Measurements from ENCODE around the gene CCDC27. TPM values are rescaled to one million over a fixed set of nuclear protein-coding genes. Genes with fewer than 3 reads are reported as not detected.
"Not testable (repeated sequence)": the region's sequence is repeated elsewhere in the genome, so short reads cannot be mapped to it uniquely, and the experiment has no call there.

CCDC27 gene
- polyA plus RNA-seq, 3 donors: 0.10 to 0.30 (median 0.17) TPM

DNA sequence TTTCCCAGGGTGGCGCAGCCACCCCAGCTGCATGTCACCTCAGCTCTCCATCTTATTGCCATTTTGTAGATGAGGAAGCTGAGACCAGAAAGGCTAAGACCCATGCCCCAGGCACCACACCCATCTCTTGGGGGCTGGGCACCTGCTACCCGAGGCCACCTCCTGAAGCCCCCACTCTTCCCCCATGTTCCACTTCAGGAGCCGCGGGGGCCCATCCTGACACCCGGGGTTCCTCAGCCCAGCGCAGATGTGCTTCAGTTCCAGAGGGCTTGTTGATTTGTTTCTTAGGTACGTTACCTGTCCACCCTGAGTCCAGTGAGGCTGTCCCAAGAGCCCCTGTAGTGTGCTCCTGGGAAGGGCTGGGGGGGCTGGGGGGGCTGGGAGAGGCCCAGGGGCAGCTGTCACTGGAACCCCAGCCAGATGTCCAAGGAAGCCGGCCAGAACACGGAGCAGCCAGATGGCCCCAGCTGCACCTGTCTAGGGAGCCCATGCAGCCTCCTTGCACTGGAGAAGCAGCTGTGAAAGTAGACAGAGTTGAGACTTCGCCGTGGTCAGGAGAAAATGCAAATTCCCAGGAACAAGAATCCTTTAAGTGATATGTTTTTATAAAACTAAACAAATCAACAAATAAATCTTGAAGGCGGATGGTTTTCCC is 17.1 kb upstream of the CCDC27 start:
- no peak for DNase-seq (ENCODE audit: low read depth in 3 of 3, low spot score in 2 of 3)

DNA sequence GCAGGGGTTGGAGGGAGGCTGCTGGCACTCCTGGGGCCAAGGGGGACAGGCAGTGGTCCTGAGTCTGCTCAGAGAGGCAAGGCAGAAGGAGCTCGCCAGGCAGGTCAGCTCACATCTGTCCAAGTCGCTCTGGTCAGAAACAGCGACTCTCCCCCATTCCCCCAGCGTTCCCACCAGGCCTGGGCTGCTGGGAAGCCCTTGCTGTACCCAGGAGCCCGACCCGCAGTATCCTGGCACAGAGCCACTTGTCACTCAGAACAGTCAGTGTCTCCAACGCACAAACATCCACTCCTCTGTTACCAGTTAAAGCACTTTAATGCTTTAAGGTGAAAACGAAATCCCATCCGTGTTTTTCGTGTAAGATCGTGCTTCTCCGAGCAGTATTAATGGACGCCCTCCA is 16.6 kb upstream of the CCDC27 start:
- DNase-seq (ENCODE audit: low read depth in 3 of 3, low spot score in 2 of 3): no peak

DNA sequence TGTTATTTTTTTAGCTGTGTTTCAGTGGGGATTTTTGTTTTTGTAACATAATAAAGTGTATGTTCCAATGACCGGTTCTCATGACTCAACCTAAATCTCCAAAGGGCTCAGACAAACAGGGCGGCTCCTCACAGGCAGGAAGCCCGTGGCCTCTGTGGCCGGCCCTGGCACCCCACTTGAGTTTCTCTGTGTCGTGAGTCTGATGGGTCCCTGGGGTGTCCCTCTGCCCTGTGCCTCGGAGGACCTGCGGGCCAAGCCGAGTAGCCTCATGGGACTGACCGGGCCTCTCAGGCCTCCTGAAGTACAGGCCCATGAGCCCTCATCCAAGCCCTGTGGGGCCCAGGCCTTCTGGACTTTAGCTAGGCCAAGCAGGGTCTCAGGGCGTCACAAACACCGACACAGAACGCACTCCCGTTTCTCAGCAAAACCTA is 16.1 kb upstream of the CCDC27 start:
- no peak for DNase-seq (ENCODE audit: low read depth in 3 of 3, low spot score in 2 of 3)

DNA sequence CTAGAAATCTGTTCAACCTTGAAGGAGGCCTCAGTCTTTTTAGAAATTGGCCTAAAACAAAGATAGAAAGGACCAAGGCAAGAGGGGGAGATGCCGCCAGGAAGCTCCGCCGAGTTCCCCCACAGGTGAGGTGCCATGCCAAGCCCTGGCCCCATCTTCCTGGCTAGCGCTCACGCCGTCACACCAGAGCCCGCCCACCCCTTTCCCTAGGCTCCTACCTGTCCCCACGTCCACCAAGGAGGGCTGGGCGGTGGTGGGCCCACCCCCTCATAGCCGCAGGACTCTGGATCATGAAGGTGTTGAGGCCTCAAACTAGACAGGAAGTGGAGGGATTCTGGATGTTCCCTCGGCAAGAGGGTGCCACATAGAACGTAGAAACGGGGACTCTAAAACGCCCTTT is 15.5 kb upstream of the CCDC27 start:
- DNase-seq (ENCODE audit: low read depth in 3 of 3, low spot score in 2 of 3): no peak

DNA sequence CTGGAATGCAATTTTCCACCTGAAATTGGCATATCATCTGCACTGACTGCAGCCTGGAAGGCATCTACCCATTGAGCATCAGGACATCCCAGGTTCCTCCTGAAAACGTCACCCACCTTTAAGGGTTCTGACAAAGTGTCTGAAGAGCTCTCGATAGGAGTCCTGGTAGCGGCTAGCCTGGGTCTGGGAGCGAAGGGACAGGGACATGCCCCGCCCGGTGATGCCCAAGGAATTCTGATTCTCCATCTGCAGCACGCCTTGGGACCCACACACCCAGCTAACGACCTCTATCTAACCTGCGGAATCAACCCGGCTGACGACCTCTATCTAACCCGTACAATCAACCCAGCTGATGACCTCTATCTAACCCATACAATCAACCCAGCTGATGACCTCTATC is 13.3 kb upstream of the CCDC27 start:
- no peak for DNase-seq (ENCODE audit: low read depth in 3 of 3, low spot score in 2 of 3)

DNA sequence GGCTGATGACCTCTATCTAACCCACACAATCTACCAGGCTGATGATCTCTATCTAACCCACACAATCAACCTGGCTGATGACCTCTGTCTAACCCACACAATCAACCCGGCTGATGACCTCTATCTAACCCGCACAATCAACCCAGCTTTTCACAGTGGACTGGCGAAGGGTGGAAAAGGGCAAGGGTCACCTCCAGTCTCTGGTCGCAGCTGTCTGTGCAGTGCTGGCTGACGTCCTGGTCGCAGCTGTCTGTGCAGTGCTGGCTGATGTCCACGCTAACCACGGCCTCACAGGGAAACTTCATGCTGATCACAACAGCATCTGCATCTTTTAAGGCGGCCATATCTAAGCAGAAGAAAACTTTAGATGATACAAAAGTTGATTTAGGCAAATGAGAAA is 12.2 kb upstream of the CCDC27 start:
- no peak for DNase-seq (ENCODE audit: low read depth in 3 of 3, low spot score in 2 of 3)

DNA sequence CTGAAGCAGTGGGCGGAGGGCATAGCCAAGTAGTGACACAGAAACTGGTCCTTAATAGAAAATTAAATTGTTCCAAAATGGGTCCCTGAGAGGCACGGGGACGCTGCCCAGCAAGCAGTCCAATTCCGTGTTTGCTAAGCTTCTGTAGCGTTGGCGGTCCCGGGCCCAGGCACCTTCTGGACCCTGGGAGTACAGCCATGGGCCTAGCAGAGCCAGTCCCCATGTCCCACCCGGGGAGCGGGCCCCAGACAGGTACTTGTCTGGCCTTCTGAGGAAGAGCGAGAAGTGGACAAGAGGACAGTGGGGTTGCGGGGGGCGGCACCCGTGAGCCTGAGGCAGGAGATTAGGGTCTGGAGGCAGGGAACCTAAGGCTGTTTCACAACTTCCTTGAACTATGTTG is 11.5 kb upstream of the CCDC27 start:
- no peak for DNase-seq (ENCODE audit: low read depth in 3 of 3, low spot score in 2 of 3)

DNA sequence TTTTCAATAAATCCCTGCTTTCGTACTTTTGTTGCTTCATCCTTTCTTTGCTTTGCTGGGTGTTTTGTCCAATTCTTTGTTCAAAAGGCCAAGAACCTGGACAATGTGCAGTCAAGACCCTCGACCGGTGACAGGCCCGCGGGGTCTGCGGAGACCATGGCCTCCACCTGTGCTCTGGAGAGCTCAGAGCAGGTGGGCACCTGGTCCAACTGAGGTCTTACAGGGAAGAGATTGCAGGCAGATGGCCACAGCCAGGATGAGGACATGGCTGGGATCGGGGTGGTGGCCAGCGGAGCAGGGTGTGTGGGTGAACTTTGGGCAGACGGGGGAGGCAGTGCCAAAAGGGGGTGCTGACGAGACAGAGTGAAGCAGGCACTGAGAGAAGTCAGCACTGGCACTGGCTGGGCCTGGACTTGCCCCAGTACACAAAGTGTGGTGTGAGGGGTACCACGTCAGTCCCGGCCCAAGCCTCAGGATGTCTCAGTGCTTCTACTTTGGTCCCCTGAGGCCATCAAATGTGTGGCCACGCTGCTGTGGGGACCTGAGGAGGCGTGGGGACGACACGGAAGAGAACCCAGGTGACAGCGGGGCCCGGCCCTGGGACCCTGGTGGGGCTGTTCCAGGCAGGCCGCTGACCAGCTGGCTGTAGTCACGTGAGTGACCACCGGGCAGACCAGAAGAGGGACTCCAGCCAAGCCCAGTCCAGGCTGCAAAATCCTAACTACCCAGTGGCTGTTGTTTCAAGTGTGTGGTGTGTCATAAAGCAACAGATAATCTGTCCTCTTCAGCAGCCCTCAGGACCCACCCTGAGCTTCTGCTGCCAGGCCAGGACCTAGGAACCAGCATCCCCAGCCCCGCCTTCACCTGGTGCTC is 10.4 kb upstream of the CCDC27 start:
- DNase-seq (ENCODE audit: low read depth in 3 of 3, low spot score in 2 of 3): no peak

DNA sequence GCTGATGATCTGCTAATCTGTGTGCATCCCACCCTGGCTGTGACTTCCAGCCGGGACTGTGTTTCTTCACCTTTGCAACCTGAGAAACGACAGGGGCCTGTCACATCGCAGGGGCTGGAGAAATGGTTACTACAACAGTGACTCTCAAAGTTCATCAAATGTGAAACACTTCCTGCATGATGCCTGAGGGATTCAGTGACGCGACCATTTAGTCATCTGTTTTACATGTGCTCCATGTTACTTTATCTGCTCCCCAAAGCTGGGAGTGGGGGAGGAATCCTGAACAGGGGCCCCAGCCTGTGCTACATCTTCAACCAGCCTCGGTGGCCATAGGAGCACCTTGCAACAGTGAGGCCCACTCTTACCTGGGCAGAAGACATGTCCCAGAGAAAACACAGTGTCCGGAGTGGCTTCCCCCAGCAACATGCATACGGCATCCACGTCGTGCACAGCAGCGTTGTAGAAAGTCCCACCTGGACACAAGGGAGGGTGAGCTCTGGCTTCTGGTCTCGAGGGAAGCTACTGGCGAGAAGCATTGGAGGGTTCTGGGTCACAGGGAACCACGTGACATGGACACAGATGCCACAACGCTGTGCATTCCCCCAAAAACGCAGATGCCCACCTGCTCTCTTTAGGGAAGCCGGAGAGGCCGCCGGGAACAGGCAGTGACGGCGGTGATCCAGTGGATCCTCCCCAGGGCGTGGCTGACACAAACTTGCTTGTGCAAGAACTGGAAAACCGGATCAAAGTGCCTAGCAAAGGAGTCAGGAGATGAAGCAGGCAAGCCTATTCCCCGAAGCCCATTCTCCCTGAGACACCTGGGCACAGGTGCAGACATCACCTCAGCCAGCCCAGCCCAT is 9.6 kb upstream of the CCDC27 start:
- no peak for DNase-seq (ENCODE audit: low read depth in 3 of 3, low spot score in 2 of 3)

DNA sequence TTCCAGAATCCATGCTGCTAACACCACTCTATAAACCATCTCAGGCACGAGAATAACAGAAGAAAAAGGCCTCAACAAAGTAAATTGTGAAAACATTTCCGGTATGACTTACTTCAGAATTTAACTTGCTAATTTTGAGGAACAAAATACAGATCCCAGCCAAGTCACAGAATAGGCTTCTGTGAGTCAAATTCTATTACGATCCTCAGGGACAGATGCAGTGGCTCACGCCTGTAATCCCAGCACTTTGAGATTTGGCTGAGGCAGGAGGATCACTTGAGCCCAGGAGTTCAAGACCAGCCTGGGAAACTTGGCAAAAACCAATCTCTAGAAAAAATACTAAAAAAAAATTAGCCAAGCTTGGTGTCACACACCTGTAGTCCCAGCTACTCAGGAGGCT is 8.8 kb upstream of the CCDC27 start:
- DNase-seq (ENCODE audit: low read depth in 3 of 3, low spot score in 2 of 3): no peak

DNA sequence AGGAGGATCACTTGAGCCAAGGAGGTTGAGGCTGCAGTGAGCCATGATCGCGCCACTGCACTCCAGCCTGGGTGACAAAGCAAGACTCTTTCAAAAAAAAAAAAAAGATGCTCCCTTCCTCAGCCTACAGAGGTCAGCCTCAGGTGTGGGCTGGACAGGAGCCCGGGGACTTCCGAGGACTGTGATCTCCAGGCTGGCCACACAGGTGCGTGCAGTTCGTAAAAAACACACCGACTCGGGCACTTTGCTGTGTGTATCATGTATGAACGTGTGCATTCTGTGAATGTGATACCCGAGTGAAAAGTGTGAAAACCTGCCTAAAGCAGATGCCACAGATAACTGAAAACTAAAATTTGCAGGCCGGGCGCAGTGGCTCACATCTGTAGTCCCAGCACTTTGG is 8.4 kb upstream of the CCDC27 start:
- no peak for DNase-seq (ENCODE audit: low read depth in 3 of 3, low spot score in 2 of 3)

DNA sequence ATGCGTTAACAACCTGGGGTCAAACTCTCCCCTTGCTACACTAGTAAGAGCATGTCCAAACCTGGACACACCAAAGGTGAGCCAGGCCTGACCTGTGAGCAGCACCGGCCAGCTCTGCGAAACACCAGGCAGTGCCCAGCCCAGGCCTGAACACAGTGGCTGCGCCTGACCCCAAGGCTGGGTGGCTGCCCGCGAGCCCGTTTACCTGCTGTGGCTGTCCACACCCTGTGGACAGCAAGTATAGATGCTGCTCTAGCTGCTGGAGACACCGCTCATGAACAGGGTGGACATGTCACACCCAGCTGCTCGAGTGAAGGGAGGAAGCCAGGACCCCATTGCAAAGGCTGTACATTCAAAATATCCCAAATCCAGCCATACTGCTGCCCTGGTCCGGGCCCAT is 7.6 kb upstream of the CCDC27 start:
- DNase-seq (ENCODE audit: low read depth in 3 of 3, low spot score in 2 of 3): no peak

DNA sequence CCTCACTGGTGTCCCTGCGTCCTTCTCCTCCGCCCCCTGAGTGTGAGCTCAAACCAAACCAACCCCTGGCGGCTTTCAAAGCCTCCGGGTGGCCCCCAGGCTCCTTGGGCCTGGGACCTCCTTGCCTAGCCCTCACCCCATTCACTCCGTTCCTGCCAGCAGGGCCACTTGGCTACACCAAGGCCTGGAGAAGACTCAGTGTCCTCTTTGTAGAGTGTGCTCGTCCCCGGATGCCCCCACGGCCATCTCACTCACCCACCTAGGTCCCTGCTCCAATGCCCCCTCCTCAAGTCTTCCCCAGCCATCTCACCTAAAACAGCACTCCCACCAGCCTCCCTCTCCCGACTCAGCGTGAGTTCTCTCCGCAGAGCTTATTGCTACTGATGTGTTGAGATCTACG is 7.2 kb upstream of the CCDC27 start:
- DNase-seq (ENCODE audit: low read depth in 3 of 3, low spot score in 2 of 3): no peak

DNA sequence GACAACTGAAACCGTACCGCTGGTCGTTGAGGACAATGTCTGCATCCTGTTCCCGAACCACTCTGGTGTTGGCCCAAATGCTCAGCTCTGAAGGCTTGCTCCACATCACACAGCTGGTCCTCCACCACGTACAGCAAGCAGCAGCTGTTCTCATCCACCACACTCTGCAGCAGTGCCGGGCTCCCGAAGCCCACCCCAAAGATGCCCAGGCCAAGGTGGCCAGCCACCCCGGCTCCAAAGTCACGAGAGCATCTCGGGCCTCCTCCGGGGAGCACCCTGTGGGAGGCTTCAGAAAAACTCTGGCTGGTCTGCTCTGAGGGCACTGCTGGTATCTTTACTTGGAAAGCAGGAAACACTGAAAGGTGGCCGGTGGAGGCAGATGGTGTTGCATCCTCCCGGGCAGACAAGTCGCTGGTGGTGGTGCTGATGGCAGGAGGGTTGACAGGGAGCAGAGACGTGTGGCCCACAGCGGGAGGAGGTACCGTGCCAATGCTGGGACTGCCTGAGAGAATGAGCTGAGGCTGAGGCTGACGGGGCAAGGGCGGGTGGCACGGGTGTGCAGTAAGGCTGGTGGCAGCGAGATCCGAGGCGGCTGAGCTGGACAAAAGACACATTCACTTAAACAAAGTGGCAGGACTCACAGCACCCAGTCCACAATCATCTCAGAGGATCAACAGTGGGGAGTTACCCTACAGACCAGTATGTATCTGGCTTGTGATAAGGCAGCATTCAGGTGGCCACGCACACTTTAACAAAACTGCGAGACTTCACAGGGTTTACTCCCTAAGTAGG is 6.5 kb upstream of the CCDC27 start:
- DNase-seq (ENCODE audit: low read depth in 3 of 3, low spot score in 2 of 3): no peak

DNA sequence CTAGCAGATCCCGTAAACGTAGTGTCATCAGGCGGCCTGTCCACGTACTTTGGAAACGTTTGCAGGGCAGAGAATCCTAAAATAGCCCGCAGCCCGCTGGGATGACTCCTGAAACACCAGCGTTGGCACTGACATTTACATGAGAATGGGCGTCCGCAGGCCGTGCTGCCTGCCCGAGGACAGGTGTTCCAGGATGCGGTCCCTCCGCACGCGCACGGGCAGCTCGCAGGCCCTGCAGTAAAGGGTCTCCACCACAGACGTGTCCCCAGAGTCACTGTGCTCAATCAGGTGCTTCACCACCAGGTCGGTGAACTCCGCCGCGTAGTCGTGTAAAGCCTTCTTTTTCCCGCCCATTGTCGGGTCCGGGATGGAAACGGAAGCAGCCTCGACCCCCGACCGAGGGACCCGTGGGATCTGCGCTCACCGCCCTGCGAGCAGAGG is 5.8 kb upstream of the CCDC27 start:
- DNase-seq (ENCODE audit: low read depth in 3 of 3, low spot score in 2 of 3): no peak

DNA sequence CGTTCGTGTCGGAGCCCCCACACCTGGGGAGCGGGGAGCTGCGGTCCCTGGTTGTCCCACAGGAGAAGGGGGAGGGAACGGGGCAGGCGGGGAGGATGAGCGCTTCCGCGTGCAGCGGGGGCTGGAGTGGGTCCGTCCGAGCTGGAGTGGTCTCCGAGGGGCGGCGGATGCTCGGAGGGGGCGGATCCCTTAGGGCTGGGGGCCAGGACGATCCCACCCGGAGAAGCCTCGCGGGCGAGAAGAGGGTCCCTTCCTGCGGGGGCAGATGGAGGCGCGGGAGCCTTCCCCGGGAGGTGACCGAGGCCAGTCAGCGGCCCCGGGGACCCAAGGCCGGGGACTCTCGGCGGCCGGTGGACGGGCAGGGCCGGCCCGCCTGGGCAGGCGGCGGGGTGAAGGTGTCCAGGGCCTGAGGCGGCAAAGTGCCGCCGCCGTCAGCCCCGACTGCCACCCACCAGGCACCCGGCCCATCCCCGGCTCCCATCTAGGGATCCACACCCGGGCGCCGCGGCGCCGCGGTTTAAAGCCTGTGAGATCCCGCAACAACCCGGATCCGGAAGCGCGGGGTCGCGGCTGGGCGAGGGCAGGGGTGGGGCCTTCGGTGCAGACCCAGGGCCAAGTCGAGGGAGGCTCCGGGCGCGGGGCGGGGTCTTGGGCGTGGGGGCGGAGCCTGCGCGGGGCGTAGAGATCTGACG is 5.3 kb upstream of the CCDC27 start:
- peak in 1 of 3 donors; percentile 66 for DNase-seq (ENCODE audit: low read depth in 3 of 3, low spot score in 2 of 3)

DNA sequence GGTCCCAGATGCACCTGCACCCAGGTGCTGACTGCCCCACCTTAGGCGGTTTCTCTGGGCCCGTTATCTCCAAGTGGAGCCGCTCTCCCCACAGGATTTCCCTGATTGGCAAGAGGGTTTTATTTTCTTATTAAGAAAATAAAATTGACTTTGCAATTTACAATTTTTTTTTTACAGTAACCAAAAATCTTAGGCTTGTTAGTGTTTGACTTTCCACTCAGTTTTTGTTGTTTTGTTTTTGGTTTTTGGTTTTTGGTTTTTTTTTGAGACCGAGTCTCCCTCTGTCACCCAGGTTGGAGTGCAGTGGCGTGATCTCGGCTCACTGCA is 4.8 kb upstream of the CCDC27 start:
- no peak for DNase-seq (ENCODE audit: low read depth in 3 of 3, low spot score in 2 of 3)

DNA sequence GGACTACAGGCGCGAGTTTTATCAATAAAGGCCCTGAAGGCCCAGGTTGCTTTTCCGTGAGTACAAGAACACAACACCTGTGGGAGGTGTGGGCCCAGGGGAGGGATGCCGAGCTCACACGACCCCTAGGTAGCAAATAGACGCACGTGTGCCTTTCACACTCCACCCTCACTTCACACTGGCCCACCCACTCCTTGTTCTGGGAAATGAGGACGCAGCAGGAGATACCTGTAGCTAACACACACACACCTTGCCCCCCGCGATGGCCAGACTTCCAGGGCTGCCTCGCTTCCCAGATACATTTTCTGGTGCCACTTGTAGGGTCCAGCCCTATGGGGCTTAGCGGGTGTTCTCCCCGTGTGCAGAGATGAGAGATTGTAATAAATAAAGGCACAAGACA is 4.3 kb upstream of the CCDC27 start:
- no peak for DNase-seq (ENCODE audit: low read depth in 3 of 3, low spot score in 2 of 3)

DNA sequence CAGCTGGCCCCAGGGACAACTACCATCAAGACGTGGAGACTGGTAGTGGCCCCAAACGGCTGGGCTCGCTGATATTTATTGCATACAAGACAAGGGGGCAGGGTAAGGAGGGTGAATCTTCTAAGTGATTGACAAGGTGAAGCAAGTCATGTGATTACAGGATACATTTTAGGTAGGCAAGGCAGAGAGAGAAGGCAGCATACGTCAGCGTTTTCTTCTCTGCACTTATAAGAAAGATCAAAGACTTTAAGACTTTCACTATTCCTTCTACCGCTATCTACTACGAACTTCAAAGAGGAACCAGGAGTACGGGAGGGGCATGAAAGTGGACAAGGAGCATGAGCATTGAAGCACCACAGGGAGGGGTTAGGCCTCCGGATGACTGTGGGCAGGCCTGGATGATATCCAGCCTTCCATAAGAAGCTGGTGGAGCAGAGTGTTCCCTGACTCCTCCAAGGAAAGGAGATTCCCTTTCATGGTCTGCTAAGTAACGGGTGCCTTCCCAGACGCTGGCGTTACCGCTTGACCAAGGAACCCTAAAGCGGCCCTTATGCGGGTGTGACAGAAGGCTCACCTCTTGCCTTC is 3.8 kb upstream of the CCDC27 start:
- not testable (repeated sequence) for DNase-seq (ENCODE audit: low read depth in 3 of 3, low spot score in 2 of 3)

DNA sequence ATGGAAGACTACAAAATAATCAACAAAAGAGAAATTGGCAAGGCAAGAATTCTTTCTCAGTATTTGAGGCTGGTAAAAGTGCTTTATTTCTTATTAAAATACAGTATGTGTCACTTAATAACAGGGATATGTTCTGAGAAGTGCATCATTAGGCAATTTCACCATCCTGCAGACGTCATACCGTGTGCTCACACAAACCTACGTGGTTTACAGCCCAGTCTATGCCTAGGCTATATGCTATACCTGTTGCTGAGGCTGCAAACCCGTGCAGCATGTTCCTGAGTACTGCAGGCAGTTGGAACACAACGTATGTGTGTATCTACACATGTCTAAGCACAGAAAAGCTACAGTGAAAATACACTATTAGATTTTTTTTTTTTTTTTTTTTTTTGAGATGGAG is 2.7 kb upstream of the CCDC27 start:
- no peak for DNase-seq (ENCODE audit: low read depth in 3 of 3, low spot score in 2 of 3)

All from right renal cortex interstitium (tissue), 3 donors.